Left cardiac atrium (tissue), 4 donors: Measurements from ENCODE around the gene MYO5A. TPM values are rescaled to one million over a fixed set of nuclear protein-coding genes. Genes with fewer than 3 reads are reported as not detected.
A peak's percentile ranks its signal among the peaks of the same experiment; 100 is the strongest.

Source experiments
- ATAC-seq, 2 donors: fragments of 200-7000 bp; cut with Tn5 transposase; one replicate each; pipeline ENCODE4 v1.9.1; 2020; ENCODE audit warnings: mild to moderate bottlenecking in 2 of 2, moderate library complexity in 2 of 2
- DNase-seq: peaks from one replicate; pipeline ENCODE4 v3.0.0-alpha.2; 2020
- intact Hi-C, 2 donors: fragments of 100-400 bp; cut with DNase I; formaldehyde crosslinking; loops; one replicate each; pipeline versions ENCODE4 v1.14.1 to v1.15.1; 2022 to 2023
- total RNA-seq, 2 donors: library from RNA; stranded (reverse); fragmentation: NEBNext Ultra II Directional; extraction: Animal tissue kit (Norgen Biotek cat#: 25700); gene quantifications; one replicate each; pipeline ENCODE4 v1.2.1, GENCODE V29; 2021
- donor health status: DM: no; HTN: yes; CAD: no.
- donor health status: DM: no; HTN: yes; CAD: no; lungs with severe emphysema.
- donor health status: DM: yes; HTN: yes; CAD: no.
- donor health status: Dilated cardiomyopathy.

MYO5A gene
- total RNA-seq, 2 donors from 2014 or later: 18.1 to 19.4 TPM

GRCh38 chr15:52329150-52329549, 199.5 kb downstream of the MYO5A start:
- intact Hi-C loops: no loop called here
- DNase-seq (no peak), ATAC-seq (no peak)

- intact Hi-C loops: no loop called here
- ATAC-seq (no peak), DNase-seq (no peak)
Measured at GRCh38 chr15:52328680-52329079, 200.0 kb downstream of the MYO5A start.

GRCh38 chr15:52326756-52327155, 201.9 kb downstream of the MYO5A start:
- peak; percentile 63 to 68 for ATAC-seq
- DNase-seq: no peak
- intact Hi-C loops: no loop called here

GRCh38 chr15:52324109-52324508, 204.6 kb downstream of the MYO5A start:
- intact Hi-C loops: no loop called here
- ATAC-seq: no peak
- no peak for DNase-seq

- peak; percentile 63 for DNase-seq
- intact Hi-C loops: no loop called here
Measured at GRCh38 chr15:52318729-52319500, 209.8 kb downstream of the MYO5A start.

GRCh38 chr15:52317688-52318087, 211.0 kb downstream of the MYO5A start:
- ATAC-seq: no peak
- no peak for DNase-seq
- intact Hi-C loops: no loop called here

More at GRCh38 chr15:52318729-52319500, 209.8 kb downstream of the MYO5A start:
- peak; percentile 82 to 84 for ATAC-seq

GRCh38 chr15:52317022-52317421, 211.7 kb downstream of the MYO5A start:
- ATAC-seq (no peak), DNase-seq (no peak)
- intact Hi-C loops: no loop called here

GRCh38 chr15:52309154-52309548, 219.5 kb downstream of the MYO5A start:
- ATAC-seq: no peak
- intact Hi-C loops: no loop called here
- no peak for DNase-seq

GRCh38 chr15:52308446-52309153, 220.1 kb downstream of the MYO5A start:
- peak; percentile 41 to 56 for ATAC-seq
- DNase-seq: no peak
- intact Hi-C loops: no loop called here

- intact Hi-C loops: no loop called here
- ATAC-seq: no peak
- DNase-seq: no peak
Measured at GRCh38 chr15:52307847-52308246, 220.8 kb downstream of the MYO5A start.

GRCh38 chr15:52306270-52306669, 222.4 kb downstream of the MYO5A start:
- no peak for DNase-seq
- intact Hi-C loops: no loop called here
- ATAC-seq: no peak

- ATAC-seq: no peak
- intact Hi-C loops: no loop called here
Measured at GRCh38 chr15:52303093-52303772, 225.4 kb downstream of the MYO5A start.

GRCh38 chr15:52301265-52301847, 227.3 kb downstream of the MYO5A start:
- no peak for ATAC-seq
- intact Hi-C loops: no loop called here
- no peak for DNase-seq

More at GRCh38 chr15:52303093-52303772, 225.4 kb downstream of the MYO5A start:
- DNase-seq: no peak

- intact Hi-C loops: no loop called here
- DNase-seq (peak; percentile 78), ATAC-seq (peak; percentile 97 to 98)
Measured at GRCh38 chr15:52295421-52296001, 233.2 kb downstream of the MYO5A start, which contains the start of gene MYO5C. Gene MYO5C (minus strand): TSS chr15:52295804. CDS start chr15:52295636, 168 bp downstream.

GRCh38 chr15:52294881-52295420, 233.7 kb downstream of the MYO5A start:
- peak; percentile 31 to 40 for ATAC-seq
- intact Hi-C loops: no loop called here
- DNase-seq: no peak

- DNase-seq (no peak), ATAC-seq (no peak)
- intact Hi-C loops: no loop called here
Measured at GRCh38 chr15:52292780-52293392, 235.8 kb downstream of the MYO5A start.

- DNase-seq: no peak
- ATAC-seq: no peak
- intact Hi-C loops: no loop called here
Measured at GRCh38 chr15:52291204-52291603, 237.5 kb downstream of the MYO5A start.

- intact Hi-C loops: no loop called here
- DNase-seq (no peak), ATAC-seq (no peak)
Measured at GRCh38 chr15:52290800-52291199, 237.9 kb downstream of the MYO5A start.

- intact Hi-C loops: no loop called here
- ATAC-seq: no peak
- no peak for DNase-seq
Measured at GRCh38 chr15:52290329-52290728, 238.4 kb downstream of the MYO5A start.
